Measurements from ENCODE around the gene ARR3. TPM values are rescaled to one million over a fixed set of nuclear protein-coding genes. Genes with fewer than 3 reads are reported as not detected.

ARR3 gene
- total RNA-seq (not detected), total RNA-seq (0 to 0.19 (median 0) reads per million in 172 experiments)
- polyA plus RNA-seq (2013, experiment 1 of 2) = 0.67 TPM
- 0.54 TPM for polyA plus RNA-seq (2013, experiment 2 of 2)

GRCh38 chrX:70268034-70268433 lies at the start of gene ARR3:
TSS of gene ARR3 (plus strand) at chrX:70268334. CDS start at chrX:70269386, 1,052 bp downstream.
- TF ChIP-seq CTCF (IDR thresholded peaks at IDR 0.05) = no peak
- DNase-seq (no peak), ATAC-seq (ENCODE audit: poor library complexity) (no peak)
- POLR2A ChIA-PET = no interaction called here
- Mint-ChIP-seq H3K4me1 (ENCODE audit: low read depth) (no peaks in the 10 kb centered on the region), H3K27ac (no peak within 1 kb of the TSS), H3K9me3 (no peaks in the 10 kb centered on the region), H3K36me3 (ENCODE audit: low read depth) (no peaks in the 10 kb centered on the region), H3K4me3 (no peak within 1 kb of the TSS), H3K27me3 (no peaks in the 10 kb centered on the region)
- intact Hi-C loops (cut with DNase I, micrococcal nuclease) = no loop called here
- H3K27ac ChIP-seq (ENCODE audit: low read depth in 1 of 2, low read length in 2 of 2) = no peak within 1 kb of the TSS
- no peaks in the 10 kb centered on the region for H3K36me3 ChIP-seq (ENCODE audit: insufficient read depth, low read length)
- H3K4me3 ChIP-seq (ENCODE audit: low read length) = no peak within 1 kb of the TSS
- H3K27me3 ChIP-seq (ENCODE audit: control insufficient read depth in 1 of 2, insufficient read depth in 2 of 2, low read length in 2 of 2) = no peaks in the 10 kb centered on the region
- no peaks in the 10 kb centered on the region for H3K4me1 ChIP-seq (ENCODE audit: insufficient read depth, low read length)
- CTCF ChIA-PET = no interaction called here
- H3K9me3 ChIP-seq (ENCODE audit: control insufficient read depth in 1 of 2, insufficient read depth in 1 of 2, low read length in 2 of 2) = no peaks in the 10 kb centered on the region

GRCh38 chrX:70219938-70220764 lies 48.0 kb upstream of the ARR3 start:
- Histone ChIP-seq H3K36me3 (ENCODE audit: insufficient read depth, low read length) (no peaks in the 10 kb centered on the region), H3K4me1 (ENCODE audit: insufficient read depth, low read length) (no peaks in the 10 kb centered on the region), H3K27me3 (ENCODE audit: control insufficient read depth in 1 of 2, insufficient read depth in 2 of 2, low read length in 2 of 2) (no peaks in the 10 kb centered on the region), H3K4me3 (ENCODE audit: low read length) (no peak overlapping the region), H3K27ac (ENCODE audit: low read depth in 1 of 2, low read length in 2 of 2) (no peak overlapping the region), H3K9me3 (ENCODE audit: control insufficient read depth in 1 of 2, insufficient read depth in 1 of 2, low read length in 2 of 2) (no peaks in the 10 kb centered on the region)
- intact Hi-C loops (cut with DNase I, micrococcal nuclease) = no loop called here
- ChIA-PET CTCF (no interaction called here), POLR2A (no interaction called here)
- no peak overlapping the region for H3K4me3 Mint-ChIP-seq
- no peaks in the 10 kb centered on the region for H3K9me3 Mint-ChIP-seq
- H3K27me3 Mint-ChIP-seq = no peaks in the 10 kb centered on the region
- H3K4me1 Mint-ChIP-seq (ENCODE audit: low read depth) = no peaks in the 10 kb centered on the region
- ATAC-seq (ENCODE audit: poor library complexity) (no peak), DNase-seq (no peak)
- no peak overlapping the region for H3K27ac Mint-ChIP-seq
- no peaks in the 10 kb centered on the region for H3K36me3 Mint-ChIP-seq (ENCODE audit: low read depth)
- TF ChIP-seq CTCF (IDR thresholded peaks at IDR 0.05) = no peak

- no peak for DNase-seq
- H3K36me3 ChIP-seq (ENCODE audit: insufficient read depth, low read length) = no peaks in the 10 kb centered on the region
- H3K9me3 Mint-ChIP-seq = no peaks in the 10 kb centered on the region
- POLR2A ChIA-PET = no interaction called here
- no peak for ATAC-seq (ENCODE audit: poor library complexity)
- H3K36me3 Mint-ChIP-seq (ENCODE audit: low read depth) = no peaks in the 10 kb centered on the region
- H3K27me3 Mint-ChIP-seq = no peaks in the 10 kb centered on the region
- H3K27ac ChIP-seq (ENCODE audit: low read depth in 1 of 2, low read length in 2 of 2) = no peak overlapping the region
- CTCF ChIA-PET = no interaction called here
- no peak overlapping the region for H3K4me3 Mint-ChIP-seq
- no peaks in the 10 kb centered on the region for H3K4me1 Mint-ChIP-seq (ENCODE audit: low read depth)
- H3K9me3 ChIP-seq (ENCODE audit: control insufficient read depth in 1 of 2, insufficient read depth in 1 of 2, low read length in 2 of 2) = no peaks in the 10 kb centered on the region
- no peak for TF ChIP-seq CTCF (IDR thresholded peaks at IDR 0.05)
- intact Hi-C loops (cut with DNase I, micrococcal nuclease) = no loop called here
- H3K4me3 ChIP-seq (ENCODE audit: low read length) = no peak overlapping the region
- no peak overlapping the region for H3K27ac Mint-ChIP-seq
- H3K27me3 ChIP-seq (ENCODE audit: control insufficient read depth in 1 of 2, insufficient read depth in 2 of 2, low read length in 2 of 2) = no peaks in the 10 kb centered on the region
- no peaks in the 10 kb centered on the region for H3K4me1 ChIP-seq (ENCODE audit: insufficient read depth, low read length)
These were observed 42.1 kb upstream of the ARR3 start for GRCh38 chrX:70226048-70226447.
